NCI-H1417 treated with DMSO at 0.1 percent for 48 hours (cell line): ENCODE measurements around the gene KRTAP4-3.
"Not testable (repeated sequence)": the region's sequence is repeated elsewhere in the genome, so short reads cannot be mapped to it uniquely, and the experiment has no call there.

Experiments
- DNase-seq: peaks from one replicate; lab custom pipeline; 2025; lab: John Stamatoyannopoulos, UW

The KRTAP4-3 gene

DNA sequence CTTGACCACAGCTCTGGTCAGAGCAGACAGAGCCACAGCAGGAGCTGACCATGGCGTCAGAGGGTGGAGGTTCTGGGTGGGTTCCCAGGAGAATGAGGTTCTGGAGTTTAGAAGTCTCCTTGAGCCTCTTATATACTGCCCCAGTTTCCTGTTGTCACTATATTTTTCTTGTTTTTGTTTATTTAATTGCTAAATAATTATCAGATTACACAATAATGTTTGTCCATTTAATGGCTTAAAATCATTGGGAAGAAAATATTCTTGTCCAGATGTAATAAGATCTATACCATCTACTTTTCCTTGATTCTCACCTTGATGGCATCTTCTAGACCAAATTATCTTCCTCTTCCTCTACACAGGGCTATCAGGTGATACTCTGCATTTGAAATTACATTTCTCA is at the start of gene KRTAP4-3:
Gene KRTAP4-3 (minus strand): TSS at position 101 of the 400 bp plus-strand sequence. CDS start 49 bp downstream, at position 52.
- DNase-seq = no peak

DNA sequence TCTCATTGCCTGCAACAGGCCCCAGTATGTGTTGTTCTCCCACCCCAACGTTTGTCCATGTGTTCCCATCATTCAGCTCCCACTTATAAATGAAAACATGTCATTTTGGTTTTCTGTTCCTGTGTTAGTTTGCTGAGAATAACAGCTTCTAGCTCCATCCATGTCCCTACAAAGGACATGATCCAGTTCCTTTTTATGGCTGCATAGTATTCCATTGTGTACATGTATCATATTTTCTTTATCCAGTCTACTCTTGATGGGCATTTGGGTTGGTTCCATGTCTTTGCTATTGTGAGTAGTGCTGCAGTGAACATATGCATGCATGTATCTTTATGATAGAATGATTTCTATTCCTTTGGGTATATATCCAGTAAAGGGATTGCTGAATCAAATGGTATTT is 47.7 kb upstream of the KRTAP4-3 start:
- no peak for DNase-seq

DNA sequence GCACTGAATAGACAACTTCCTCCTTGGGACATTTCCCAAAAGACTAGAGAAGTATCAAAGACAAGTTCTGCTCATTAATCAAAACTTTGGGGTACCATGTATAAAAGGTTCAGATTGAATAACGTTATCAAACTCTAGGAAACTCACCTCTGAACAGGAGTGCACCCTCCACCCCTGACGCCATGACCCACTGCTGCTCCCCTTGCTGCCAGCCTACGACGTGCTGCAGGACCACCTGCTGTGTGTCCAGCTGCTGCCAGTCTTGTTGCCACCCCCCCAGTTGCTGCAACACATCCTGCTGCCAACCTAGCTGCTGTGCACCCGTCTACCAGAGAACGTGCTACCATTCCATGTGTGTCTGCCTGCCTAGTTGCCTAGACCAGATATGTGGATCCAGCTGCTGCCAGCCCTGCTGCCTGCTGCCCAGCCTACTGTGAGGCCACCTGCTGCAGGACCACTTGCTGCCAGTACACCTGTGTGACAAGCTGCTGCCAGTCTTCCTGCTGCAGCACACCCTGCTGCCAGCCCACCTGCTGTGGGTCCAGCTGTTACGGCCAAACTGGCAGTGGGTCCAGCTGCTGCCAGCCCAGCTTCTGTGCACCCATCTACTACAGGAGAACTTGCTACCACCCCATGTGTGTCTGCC is 44.6 kb upstream of the KRTAP4-3 start:
- peak; percentile 1 for DNase-seq

DNA sequence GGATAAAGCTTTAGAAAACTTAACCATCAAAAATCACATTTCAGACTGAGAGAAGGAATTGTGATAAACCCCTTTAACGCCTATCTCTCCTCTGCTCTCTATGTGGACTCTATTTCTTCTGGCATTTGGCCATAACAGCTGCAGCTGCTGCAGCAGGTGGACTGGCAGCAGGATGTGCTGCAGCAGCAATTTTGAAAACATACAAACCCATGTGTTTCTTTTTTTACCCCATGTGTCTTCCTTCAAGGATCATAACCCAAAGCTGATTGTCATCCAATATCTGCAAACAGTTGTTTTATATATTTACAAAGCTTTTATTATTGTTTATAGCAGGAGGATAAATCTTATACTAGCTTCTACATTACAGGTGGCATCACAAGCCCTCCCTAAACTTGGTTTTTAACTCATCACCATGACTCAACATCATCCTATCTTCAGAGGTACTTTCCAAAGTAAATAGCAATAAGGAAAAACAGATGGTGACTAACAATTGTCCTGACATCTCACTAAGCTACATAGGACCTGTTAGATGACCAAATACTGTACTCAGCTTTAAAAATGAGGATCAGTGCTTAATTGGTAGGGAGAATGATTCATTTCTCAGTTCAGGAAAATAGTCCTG is 43.9 kb upstream of the KRTAP4-3 start:
- no peak for DNase-seq

DNA sequence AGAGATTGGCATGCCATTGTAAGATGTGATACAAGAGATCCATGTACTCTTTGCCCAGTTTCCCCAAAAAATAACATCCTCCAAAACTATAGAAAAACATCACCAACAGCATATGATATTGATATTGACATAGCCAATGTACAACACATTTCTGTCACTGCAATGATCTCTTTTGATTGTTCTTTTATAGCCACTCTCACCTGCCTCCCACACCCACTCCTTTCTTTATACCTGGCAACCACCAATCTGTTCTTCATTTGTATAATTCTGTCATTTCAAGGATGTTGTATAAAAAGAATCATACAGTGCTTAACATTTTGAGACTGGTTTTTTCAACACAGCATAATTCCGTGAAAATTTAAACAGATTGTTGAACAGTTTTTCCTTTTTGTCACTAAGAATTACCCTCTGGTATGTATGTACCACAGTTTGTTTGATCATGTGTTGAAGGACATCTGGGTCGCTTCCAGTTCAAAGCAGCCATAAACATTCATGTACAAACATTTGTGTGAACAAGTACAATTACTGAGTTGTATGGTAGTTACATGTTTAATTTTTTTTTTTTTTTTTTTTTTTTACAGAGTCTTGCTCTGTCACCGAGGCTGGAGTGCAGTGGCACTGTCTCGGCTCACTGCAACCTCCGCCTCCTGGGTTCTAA is 31.5 kb upstream of the KRTAP4-3 start:
- no peak for DNase-seq

DNA sequence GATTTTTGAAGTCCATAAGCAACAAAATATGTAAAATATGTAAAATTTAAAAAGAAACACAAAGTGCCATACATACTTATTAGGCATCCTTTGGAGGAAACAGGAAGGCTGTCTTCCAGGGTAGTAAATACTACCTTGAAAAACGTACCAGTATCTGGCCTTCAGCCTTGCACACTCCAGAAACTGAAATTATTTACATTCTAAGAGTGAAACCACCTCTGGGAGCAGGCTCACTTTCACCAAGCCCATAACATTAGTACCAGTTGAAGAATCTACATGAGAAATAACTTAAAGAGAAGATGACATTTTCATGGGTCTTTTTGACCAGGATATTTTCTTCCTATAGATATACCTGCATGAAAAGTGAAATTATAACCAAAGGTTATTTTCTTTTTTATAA is 28.0 kb upstream of the KRTAP4-3 start:
- no peak for DNase-seq

DNA sequence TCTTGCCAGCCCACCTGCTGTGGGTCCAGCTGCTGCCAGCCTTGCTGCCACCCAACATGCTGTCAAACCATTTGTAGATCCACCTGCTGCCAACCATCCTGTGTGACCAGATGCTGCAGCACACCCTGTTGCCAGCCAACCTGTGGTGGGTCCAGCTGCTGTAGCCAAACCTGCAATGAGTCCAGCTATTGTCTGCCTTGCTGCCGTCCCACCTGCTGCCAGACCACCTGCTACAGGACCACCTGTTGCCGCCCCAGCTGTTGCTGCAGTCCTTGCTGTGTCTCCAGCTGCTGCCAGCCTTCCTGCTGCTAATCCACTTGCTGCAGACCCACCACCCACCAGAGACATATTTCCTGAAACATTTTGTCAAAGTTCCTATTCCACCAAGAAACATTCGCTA is 22.3 kb upstream of the KRTAP4-3 start:
- no peak for DNase-seq

DNA sequence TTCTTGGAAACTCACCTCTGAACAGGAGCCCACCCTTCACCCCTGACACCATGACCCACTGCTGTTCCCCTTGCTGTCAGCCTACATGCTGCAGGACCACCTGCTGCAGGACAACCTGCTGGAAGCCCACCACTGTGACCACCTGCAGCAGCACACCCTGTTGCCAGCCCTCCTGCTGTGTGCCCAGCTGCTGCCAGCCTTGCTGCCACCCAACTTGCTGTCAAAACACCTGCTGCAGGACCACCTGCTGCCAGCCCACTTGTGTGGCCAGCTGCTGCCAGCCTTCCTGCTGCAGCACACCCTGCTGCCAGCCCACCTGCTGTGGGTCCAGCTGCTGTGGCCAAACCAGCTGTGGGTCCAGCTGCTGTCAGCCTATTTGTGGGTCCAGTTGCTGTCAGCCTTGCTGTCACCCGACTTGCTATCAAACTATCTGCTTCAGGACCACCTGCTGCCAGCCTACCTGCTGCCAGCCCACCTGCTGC is 21.9 kb upstream of the KRTAP4-3 start, which contains the start of gene KRTAP9-1:
Gene KRTAP9-1 (plus strand): TSS at position 51 of the 482 bp plus-strand sequence. CDS start 0 bp downstream, at position 51.
- DNase-seq = not testable (repeated sequence)

DNA sequence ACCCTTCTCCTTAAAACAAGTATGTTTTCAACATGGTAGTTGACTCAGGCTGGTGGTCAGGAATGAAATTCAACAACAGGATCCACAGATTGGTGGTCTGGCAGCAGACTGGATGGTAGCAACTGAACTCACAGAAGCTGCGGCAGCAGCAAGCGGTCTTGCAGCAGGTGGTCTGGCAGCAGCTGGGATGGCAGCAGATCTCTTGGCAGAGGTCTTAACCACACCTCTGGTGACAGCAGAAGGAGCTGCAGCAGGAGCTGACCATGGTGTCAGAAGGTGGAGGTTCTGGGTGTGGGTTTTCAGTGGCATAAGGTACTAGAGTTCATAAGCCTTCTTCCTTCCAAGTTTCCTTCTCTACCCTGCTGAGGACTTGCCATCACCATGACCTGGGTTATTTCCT is 18.9 kb upstream of the KRTAP4-3 start:
- no peak for DNase-seq

DNA sequence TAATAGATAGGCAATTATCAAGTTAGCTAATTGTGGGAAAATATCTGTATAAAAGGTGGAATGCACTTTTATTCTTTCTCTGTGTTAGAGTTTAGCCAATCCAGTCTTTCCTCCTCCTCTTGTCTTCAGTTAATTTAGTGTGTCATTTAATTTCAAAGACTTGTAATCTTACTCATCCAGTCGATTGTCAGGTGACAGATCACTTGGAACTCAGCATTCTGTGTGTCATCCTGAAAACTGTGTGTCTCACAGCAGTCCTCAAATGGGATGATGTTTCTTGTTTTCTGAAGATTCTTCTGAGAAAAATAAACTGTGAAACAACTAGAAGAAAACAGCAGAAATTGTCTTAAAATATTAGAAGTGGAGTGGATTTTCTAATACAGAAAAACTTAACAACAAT is 17.0 kb upstream of the KRTAP4-3 start:
- no peak for DNase-seq

DNA sequence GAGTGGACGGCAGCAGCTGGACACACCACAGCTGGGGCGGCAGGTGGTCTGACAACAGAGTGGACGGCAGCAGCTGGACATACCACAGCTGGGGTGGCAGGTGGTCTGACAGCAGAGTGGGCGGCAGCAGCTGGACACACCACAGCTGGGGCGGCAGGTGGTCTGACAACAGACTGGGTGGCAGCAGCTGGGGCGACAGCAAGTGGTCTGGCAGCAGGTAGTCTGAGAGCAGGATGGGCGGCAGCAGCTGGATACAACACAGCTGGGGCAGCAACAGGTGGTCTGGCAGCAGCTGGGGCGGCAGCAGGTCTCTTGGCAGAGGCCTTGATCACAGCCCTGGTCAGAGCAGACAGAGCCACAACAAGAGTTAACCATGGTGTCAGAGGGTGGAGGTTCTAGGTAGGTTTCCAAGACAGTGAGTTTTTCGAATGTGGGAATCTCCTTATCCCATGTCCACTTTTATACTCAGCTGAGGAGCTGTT is 16.5 kb upstream of the KRTAP4-3 start, which contains the start of gene KRTAP4-1:
Gene KRTAP4-1 (minus strand): TSS at position 432 of the 482 bp plus-strand sequence. CDS start 57 bp downstream, at position 375.
- DNase-seq = no peak

DNA sequence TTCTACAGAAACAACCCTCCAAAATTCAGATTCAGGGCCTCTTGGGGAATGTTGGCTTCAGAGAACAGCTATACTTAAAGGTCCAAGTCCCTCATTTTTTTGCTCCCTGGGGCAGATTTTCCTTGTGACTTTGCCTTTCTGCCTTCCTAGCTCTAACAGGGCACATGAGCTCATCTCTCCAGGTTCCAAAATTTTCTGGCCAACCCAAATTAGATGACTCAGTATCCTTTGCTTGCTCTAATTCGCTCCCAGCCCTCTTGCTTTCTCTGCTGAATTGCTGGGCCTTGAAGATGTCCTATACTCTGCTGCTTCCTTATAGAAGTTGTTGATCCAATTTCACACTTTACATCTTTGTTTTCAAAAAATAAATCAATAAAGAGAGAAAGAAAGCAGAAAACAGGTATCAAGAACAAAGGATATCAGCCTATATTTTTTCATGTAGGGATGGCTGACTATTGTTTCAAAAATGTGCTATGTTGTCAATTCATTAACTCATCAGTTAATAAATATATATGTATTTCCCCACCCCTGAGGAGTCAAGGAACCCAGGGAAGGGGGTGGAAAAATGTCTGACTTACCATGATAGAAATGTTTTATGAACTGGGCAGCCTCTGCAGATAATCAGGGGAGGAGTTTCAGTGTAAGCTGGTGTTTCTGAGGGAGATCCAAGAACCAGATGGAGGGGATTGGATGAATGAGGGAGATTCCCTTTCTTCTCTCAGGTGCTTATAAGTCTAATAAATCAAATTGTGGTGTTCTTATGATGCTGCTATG is 11.0 kb upstream of the KRTAP4-3 start:
- DNase-seq = no peak

DNA sequence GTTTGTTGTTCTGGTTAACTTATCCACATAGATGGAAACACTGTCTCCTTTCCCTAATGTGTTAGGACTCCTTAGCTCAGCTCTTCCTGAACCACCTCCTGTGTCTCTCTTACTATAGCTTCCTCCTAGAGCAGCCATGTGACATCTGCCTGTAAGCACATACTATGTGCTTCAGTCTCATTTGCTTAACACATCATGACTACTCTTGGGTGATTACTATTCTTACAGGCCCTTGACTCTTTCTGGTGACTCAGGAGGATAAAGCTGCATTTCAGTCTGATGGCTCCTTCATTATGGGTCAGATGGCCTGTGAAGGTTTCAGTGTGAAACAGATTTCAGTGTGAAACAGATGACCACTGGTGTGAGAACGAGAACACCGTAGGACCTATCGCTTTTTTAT is 10.3 kb upstream of the KRTAP4-3 start:
- no peak for DNase-seq

DNA sequence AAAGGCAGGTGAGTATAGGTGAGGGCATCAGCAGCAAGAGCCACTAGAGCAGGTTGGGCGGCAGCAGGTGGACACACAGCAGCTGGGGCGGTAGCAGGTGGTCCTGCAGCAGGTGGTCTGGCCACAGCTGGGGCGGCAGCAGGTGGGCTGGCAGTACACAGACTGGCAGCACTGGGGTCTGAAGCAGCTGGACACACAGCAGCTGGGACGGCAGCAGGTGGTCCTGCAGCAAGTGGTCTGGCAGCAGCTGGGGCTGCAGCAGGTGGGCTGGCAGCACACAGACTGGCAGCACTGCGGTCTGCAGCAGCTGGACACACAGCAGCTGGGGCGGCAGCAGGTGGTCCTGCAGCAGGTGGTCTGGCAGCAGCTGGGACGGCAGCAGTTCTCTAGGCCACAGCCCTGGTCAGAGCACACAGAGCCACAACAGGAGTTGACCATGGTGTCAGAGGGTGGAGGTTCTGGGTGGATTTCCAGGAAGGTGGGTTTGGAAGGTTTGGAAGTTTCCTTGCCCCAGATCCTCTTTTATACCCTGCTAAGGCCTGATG is 9.8 kb upstream of the KRTAP4-3 start, which contains the start of gene KRTAP4-2:
Gene KRTAP4-2 (minus strand): TSS at position 495 of the 545 bp plus-strand sequence. CDS start 57 bp downstream, at position 438.
- DNase-seq = no peak

DNA sequence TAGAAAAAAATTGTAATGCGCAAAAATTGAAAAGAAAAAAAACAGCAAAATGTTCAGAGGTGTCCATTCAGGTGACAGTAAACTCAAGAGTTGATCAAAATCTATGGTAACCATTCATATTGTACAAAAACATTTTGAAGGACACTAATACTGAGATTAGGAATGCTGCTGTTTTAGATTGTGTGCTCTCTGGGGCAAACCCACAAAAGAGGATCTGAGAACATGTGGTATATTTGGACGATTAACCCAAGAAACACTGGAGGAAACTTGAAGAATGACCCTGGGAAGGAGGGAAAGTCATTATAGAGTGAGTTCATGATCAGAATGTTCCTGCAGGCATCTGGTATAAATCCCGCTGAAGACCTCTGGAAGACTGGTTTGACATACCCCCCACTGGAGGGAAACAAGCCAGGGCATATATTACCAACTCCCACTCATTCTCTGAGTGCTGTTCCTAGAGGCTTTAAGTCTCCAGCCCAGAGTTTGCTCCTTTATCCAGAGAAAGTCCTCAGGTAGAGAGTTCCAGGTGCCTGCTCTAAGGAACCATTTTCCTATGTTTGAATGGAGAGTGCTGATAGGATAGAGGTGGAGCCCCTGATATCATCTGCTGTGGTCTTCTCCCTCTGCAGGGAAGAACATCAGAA is 8.8 kb upstream of the KRTAP4-3 start:
- DNase-seq = no peak

DNA sequence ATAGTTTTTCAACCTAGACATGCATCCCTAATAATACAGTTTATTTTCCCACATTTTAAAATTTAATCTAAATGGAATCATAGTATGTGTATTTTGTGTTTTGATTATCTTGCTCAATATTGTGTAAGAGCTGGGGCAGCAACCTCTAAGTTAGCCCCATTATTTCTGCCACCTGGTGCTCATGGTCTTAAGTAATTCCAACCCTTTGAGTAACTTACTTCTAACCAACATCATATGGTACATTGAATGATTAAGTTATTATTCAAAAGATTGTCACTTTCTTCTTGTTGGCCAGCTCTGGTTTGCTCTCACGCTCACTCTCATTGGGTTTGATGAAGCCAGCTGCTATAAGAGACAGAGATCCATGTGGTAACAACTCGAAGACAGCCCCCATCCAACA is 3.9 kb upstream of the KRTAP4-3 start:
- DNase-seq = no peak

DNA sequence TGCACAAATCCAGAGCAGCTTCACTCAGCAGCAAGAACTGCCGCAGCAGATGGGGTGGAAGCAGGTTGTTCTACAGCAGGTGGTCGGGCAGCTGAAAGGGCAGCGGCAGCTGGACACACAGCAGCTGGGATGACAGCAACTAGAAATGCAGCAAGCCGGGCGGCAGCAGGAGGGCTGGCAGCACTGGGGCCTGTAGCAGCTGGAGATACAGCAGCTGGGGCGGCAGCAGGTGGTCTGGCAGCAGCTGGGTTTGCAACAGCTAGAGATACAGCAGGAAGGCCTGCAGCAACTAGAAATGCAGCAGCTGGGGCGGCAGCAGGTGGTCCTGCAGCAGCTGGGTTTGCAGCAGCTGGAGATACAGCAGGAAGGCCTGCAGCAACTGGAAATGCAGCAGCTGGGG is 460 bp downstream of the KRTAP4-3 start:
- no peak for DNase-seq

DNA sequence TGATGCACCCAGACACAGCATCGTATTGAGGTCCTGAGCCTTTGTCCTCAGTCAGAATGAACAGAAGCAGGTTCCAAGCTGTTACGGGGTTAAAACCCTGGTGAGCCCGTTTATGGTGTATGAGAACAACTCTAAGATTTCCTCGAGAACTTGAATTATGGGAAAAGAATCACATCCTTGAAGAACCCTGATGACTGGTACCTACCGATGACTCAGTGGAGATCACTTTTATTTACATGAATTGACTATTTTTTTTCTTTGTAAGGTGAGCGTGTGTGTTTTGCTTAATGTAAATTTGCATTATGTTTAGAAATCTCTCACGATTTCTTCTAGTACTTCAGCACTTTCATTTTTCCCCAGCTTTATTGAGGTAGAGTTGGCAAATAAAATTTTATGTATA is 4.2 kb downstream of the KRTAP4-3 start:
- no peak for DNase-seq

DNA sequence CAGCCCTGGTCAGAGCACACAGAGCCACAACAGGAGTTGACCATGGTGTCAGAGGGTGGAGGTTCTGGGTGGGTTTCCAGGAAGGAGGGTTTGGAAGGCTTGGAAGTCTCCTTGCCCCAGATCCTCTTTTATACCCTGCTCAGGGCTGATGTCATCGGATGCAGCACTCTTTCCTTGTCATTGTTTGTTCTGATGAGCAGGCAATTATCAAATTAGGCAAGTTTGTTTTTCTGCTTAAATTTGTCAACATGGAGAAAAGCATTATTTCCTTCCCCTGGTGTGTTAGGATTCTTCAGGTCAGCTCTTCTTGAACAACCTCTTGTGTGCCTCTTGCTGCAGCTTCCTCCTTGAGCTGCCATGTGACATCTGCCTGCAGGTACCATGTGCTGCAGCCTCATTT is 7.4 kb downstream of the KRTAP4-3 start, which contains the start of gene KRTAP4-4:
Gene KRTAP4-4 (minus strand): TSS at position 101 of the 400 bp plus-strand sequence. CDS start 57 bp downstream, at position 44.
- no peak for DNase-seq

DNA sequence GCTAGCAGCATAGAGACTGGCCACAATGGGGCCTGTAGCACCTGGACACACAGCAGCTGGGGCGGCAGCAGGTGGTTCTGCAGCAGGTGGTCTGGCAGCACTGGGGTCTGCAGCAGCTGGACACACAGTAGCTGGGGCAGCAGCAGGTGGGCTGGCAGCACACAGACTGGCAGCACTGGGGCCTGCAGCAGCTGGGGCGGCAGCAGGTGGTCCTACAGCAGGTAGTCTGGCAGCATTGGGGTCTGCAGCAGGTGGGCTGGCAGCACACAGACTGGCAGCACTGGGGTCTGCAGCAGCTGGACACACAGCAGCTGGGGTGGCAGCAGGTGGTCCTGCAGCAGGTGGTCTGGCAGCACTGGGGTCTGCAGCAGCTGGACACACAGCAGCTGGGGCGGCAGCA is 7.8 kb downstream of the KRTAP4-3 start:
- not testable (repeated sequence) for DNase-seq

DNA sequence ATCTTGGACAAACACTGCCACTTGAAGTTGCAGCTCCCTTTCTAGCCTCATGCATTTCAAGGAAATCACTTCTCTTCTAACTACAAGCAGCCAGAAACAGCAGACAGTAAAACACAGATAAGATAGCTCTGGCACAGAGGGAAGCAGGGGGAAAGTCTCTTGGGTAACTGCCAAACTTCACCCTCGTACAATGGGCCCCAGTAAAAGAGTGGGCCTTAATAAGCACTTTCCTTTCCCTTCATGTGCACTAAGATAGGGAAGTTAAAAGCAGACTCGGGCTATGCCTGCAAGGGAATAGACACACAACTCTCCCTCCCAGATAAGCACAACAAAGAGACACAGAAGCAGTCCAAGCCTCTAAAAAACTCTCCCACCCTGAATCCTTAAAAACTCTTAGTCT is 14.2 kb downstream of the KRTAP4-3 start:
- no peak for DNase-seq
